GM12878 (cell line): ENCODE results near the gene PRC1. TPM values are rescaled to one million over a fixed set of nuclear protein-coding genes. Genes with fewer than 3 reads are reported as not detected.

Source experiments
- ATF7 ChIP-seq: fragments of 450-650 bp; IDR thresholded peaks from 2 replicates; pipeline ENCODE4 v1.6.1; 2016; ENCODE audit warnings: low read depth, mild to moderate bottlenecking
- BCL11A ChIP-seq: IDR thresholded peaks from 2 replicates; pipeline ENCODE4 v1.6.1; 2011; ENCODE audit warnings: low read depth, low read length
- CEBPZ ChIP-seq: fragments of 150-350 bp; IDR thresholded peaks from 2 replicates; pipeline ENCODE4 v1.6.1; 2016; ENCODE audit warnings: low read depth, low read length
- HDGF ChIP-seq: fragments of 450-650 bp; IDR thresholded peaks from 2 replicates; pipeline ENCODE4 v1.6.1; 2016; ENCODE audit warnings: antibody characterized with exemption
- JUND ChIP-seq: IDR thresholded peaks from 2 replicates; pipeline ENCODE4 v1.6.1; 2012; ENCODE audit warnings: low read depth, mild to moderate bottlenecking, low read length, improper control_type of control experiment, moderate library complexity
- NFYB ChIP-seq: IDR thresholded peaks from 2 replicates; pipeline ENCODE4 v1.6.1; 2011; ENCODE audit warnings: low read depth, mild to moderate bottlenecking, low read length, improper control_type of control experiment, moderate library complexity; ENCODE audit not compliant: insufficient read depth
- NKRF ChIP-seq: fragments of 450-650 bp; conservative IDR thresholded peaks from 2 replicates; pipeline ENCODE4 v1.6.1; 2017; ENCODE audit warnings: mild to moderate bottlenecking, moderate library complexity
- NR2F1 ChIP-seq: fragments of 450-650 bp; conservative IDR thresholded peaks from 2 replicates; pipeline ENCODE4 v1.6.1; 2017; ENCODE audit warnings: mild to moderate bottlenecking
- NRF1 ChIP-seq: conservative IDR thresholded peaks from 2 replicates; pipeline ENCODE4 v1.6.1; 2011; ENCODE audit warnings: mild to moderate bottlenecking, low read depth, low read length, improper control_type of control experiment
- PML ChIP-seq: IDR thresholded peaks from 2 replicates; pipeline ENCODE4 v1.6.1; 2012; ENCODE audit warnings: low read length, inconsistent platforms
- SIN3A ChIP-seq: IDR thresholded peaks from 2 replicates; pipeline ENCODE4 v1.6.1; 2012; ENCODE audit warnings: low read depth, low read length, improper control_type of control experiment
- SMAD5 ChIP-seq: IDR thresholded peaks from 2 replicates; pipeline ENCODE4 v1.6.1; 2016; ENCODE audit warnings: antibody characterized with exemption, low read depth
- SREBF1 ChIP-seq: IDR thresholded peaks from 2 replicates; pipeline ENCODE4 v1.6.1; 2012; ENCODE audit warnings: mild to moderate bottlenecking, low read length
- TBL1XR1 ChIP-seq: IDR thresholded peaks from 2 replicates; pipeline ENCODE4 v1.6.1; 2012; ENCODE audit warnings: low read depth, low read length, improper control_type of control experiment
- TCF3 ChIP-seq: IDR thresholded peaks from 2 replicates; pipeline ENCODE4 v1.6.1; 2012; ENCODE audit warnings: low read depth, mild to moderate bottlenecking, low read length, borderline replicate concordance; ENCODE audit not compliant: insufficient read depth
- WRNIP1 ChIP-seq: IDR thresholded peaks from 2 replicates; pipeline ENCODE4 v1.6.1; 2011; ENCODE audit warnings: low read depth, low read length, improper control_type of control experiment, borderline replicate concordance
- ZBTB40 ChIP-seq: fragments of 450-650 bp; IDR thresholded peaks from 2 replicates; pipeline ENCODE4 v1.6.1; 2016; ENCODE audit warnings: mild to moderate bottlenecking, moderate library complexity, borderline replicate concordance
- polyA plus RNA-seq, 11 experiments: library from polyadenylated mRNA; depleted of rRNA in 4 of 11; unstranded in 6 of 11; stranded (reverse) in 5 of 11; fragments of >200 nt; fragmentation: Nextera tagmentation in 4 of 11; fragmentation: Illumina TruSeq in 1 of 11; extraction: Ambion mirVana in 4 of 11; extraction: Trizol in 1 of 11; gene quantifications; 1 replicate in 1 of 11; 2 replicates in 10 of 11; pipeline versions ENCODE4 v1.2.1 to v1.2.3, GENCODE V29; 2011 to 2016; ENCODE audit warnings: inconsistent platforms in 2 of 11, missing spikeins in 2 of 11, low read depth in 1 of 11
- total RNA-seq, 4 experiments: library from RNA; depleted of rRNA in 3 of 4; stranded (reverse); fragments of >200 nt in 3 of 4; fragmentation: Illumina TruSeq in 1 of 4; extraction: Trizol in 1 of 4; gene quantifications; 2 replicates each; pipeline versions ENCODE4 v1.2.1 to v1.2.3, GENCODE V29; 2013 to 2021
- TF ChIP-seq, protein P1 (sequence below): fragments of 450-650 bp; IDR thresholded peaks from 2 replicates; pipeline ENCODE4 v1.6.1; 2017; ENCODE audit warnings: low read depth, mild to moderate bottlenecking, moderate library complexity

PRC1 gene
- total and polyA plus RNA-seq, 10 of the 15 experiments (the other 5 are each of a cell fraction or from before 2014, with no cell fraction given): 100 to 241 (median 131) TPM

DNA sequence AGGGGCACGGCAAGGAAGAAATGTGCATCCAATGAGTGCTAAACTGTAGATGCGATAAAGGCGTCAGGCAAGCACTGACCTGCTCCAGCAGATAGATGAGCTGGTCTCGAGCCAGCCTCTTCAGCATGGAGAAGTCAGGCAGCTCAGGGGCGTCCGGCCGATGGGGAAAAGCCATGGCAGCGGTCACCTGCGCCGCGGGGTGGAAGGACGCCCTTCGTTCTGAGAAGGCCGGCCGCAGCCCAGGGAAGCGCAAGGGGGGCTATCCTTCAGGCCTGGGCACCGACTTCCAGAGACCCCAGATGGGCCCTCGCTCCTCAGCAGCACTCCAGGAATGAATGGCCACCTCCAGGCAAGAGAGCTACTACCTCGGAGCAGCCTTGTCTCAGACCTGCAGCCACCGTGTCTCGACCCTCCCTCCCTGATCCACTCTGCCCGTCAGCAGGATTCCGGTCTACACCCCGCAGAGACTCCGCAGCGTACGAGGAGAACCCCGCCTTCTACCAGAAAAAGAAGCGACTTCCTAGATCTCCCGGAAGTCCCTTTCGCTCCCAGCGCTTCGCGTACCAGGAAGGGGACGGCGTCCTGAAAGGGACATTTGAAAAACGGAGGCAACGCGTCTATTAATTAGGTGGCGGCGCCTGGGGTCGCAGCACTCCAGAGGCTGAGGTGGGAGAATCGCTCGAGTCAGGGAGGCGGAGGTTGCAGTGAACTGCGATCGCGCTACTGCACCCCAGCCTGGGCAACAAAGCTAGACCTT is 27.9 kb upstream of the PRC1 start, which contains the start of gene VPS33B (continued):
- TF ChIP-seq PML (peak; percentile 74; the same call in 1 of the 2 replicates), TBL1XR1 (no peak), ZBTB40 (peak; percentile 87), NKRF (peak; percentile 77; the same call in 1 of the 2 replicates), WRNIP1 (no peak), BCL11A (no peak), NRF1 (no peak), NR2F1 (no peak), JUND (no peak), SMAD5 (peak; percentile 42; the same call in 1 of the 2 replicates), CEBPZ (no peak), SREBF1 (no peak), NFYB (no peak), SIN3A (0 out of 2 replicates have a peak, but pooled peaks have one; percentile 55), ATF7 (peak; percentile 54; the same call in 1 of the 2 replicates), HDGF (no peak), TCF3 (no peak)
- TF ChIP-seq, protein P1, sequence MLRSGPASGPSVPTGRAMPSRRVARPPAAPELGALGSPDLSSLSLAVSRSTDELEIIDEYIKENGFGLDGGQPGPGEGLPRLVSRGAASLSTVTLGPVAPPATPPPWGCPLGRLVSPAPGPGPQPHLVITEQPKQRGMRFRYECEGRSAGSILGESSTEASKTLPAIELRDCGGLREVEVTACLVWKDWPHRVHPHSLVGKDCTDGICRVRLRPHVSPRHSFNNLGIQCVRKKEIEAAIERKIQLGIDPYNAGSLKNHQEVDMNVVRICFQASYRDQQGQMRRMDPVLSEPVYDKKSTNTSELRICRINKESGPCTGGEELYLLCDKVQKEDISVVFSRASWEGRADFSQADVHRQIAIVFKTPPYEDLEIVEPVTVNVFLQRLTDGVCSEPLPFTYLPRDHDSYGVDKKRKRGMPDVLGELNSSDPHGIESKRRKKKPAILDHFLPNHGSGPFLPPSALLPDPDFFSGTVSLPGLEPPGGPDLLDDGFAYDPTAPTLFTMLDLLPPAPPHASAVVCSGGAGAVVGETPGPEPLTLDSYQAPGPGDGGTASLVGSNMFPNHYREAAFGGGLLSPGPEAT: peak; percentile 87
